Astrocyte (in vitro differentiated cells and primary cell): ENCODE measurements around the gene CHCHD6. TPM values are rescaled to one million over a fixed set of nuclear protein-coding genes. Genes with fewer than 3 reads are reported as not detected.
A peak's percentile ranks its signal among the peaks of the same experiment; 100 is the strongest.

ENCODE experiments used
- DNase-seq: peaks from one replicate; pipeline ENCODE4 v3.0.0-alpha.2; 2010; ENCODE audit warnings: low read depth
- FAIRE-seq: peaks from 2 replicates; lab custom pipeline; 2011; peaks lifted over from hg19 to GRCh38; lab: Jason Lieb, UNC
- H2AFZ ChIP-seq: 2 replicates; pipeline ENCODE4 v1.6.0; 2012; ENCODE audit warnings: low read depth, low read length, inconsistent platforms
- H3K27ac ChIP-seq: 2 replicates; pipeline ENCODE4 v1.5.1; 2011; ENCODE audit warnings: low read depth, low read length, inconsistent platforms
- H3K27me3 ChIP-seq: 2 replicates; pipeline ENCODE4 v1.6.0; 2011; ENCODE audit warnings: low read length, inconsistent platforms; ENCODE audit not compliant: insufficient read depth
- H3K36me3 ChIP-seq: 2 replicates; pipeline ENCODE4 v1.5.1; 2011; ENCODE audit warnings: low read length, inconsistent platforms; ENCODE audit not compliant: insufficient read depth
- H3K4me1 ChIP-seq: 2 replicates; pipeline ENCODE4 v1.5.1; 2011; ENCODE audit warnings: low read length, inconsistent platforms; ENCODE audit not compliant: insufficient read depth
- H3K4me2 ChIP-seq: 2 replicates; pipeline ENCODE4 v1.6.0; 2012; ENCODE audit warnings: low read length, inconsistent platforms
- H3K4me3 ChIP-seq: 2 replicates; pipeline ENCODE4 v1.5.1; 2011; ENCODE audit warnings: low read depth, mild to moderate bottlenecking, low read length, inconsistent platforms; ENCODE audit not compliant: insufficient read depth
- H3K79me2 ChIP-seq: 2 replicates; pipeline ENCODE4 v1.6.0; 2012; ENCODE audit warnings: mild to moderate bottlenecking, low read length, inconsistent platforms; ENCODE audit not compliant: insufficient read depth
- H3K9ac ChIP-seq: 2 replicates; pipeline ENCODE4 v1.6.0; 2012; ENCODE audit warnings: mild to moderate bottlenecking, low read length, inconsistent platforms
- H3K9me3 ChIP-seq: 2 replicates; pipeline ENCODE4 v1.5.1; 2012; ENCODE audit warnings: low read depth, mild to moderate bottlenecking, low read length, inconsistent platforms; ENCODE audit not compliant: insufficient read depth
- H4K20me1 ChIP-seq: 2 replicates; pipeline ENCODE4 v1.6.0; 2012; ENCODE audit warnings: low read length, inconsistent platforms; ENCODE audit not compliant: insufficient read depth
- H3K27ac Mint-ChIP-seq: one replicate; pipeline ENCODE4 v1.8.0; 2021; ENCODE audit warnings: mild to moderate bottlenecking, mixed read lengths; ENCODE audit not compliant: unreplicated experiment
- H3K27me3 Mint-ChIP-seq: one replicate; pipeline ENCODE4 v1.8.0; 2021; ENCODE audit warnings: low read depth, mixed read lengths; ENCODE audit not compliant: unreplicated experiment
- H3K36me3 Mint-ChIP-seq: one replicate; pipeline ENCODE4 v1.8.0; 2021; ENCODE audit warnings: low read depth, mixed read lengths; ENCODE audit not compliant: unreplicated experiment
- H3K4me1 Mint-ChIP-seq: one replicate; pipeline ENCODE4 v1.8.0; 2021; ENCODE audit warnings: low read depth, mixed read lengths; ENCODE audit not compliant: unreplicated experiment
- H3K4me3 Mint-ChIP-seq: one replicate; pipeline ENCODE4 v1.8.0; 2021; ENCODE audit warnings: mild to moderate bottlenecking, moderate library complexity, mixed read lengths; ENCODE audit not compliant: unreplicated experiment
- H3K9me3 Mint-ChIP-seq: one replicate; pipeline ENCODE4 v1.8.0; 2021; ENCODE audit warnings: mild to moderate bottlenecking, mixed read lengths; ENCODE audit not compliant: unreplicated experiment
- EZH2 ChIP-seq: IDR thresholded peaks from 2 replicates; pipeline ENCODE4 v1.6.1; 2012; ENCODE audit warnings: mild to moderate bottlenecking, low read length, inconsistent platforms; ENCODE audit not compliant: insufficient read depth
- total RNA-seq: library from RNA; stranded (reverse); gene quantifications from 2 replicates; pipeline ENCODE4 v1.2.1, GENCODE V29; 2021
- TF ChIP-seq, protein P1 (sequence below): IDR thresholded peaks from 2 replicates; pipeline ENCODE4 v1.5.1; 2011; ENCODE audit warnings: low read depth, mild to moderate bottlenecking, inconsistent platforms, low read length, moderate library complexity; ENCODE audit not compliant: insufficient read depth

The CHCHD6 gene
- total RNA-seq, 1 donor from 2014 or later: 21.1 TPM

DNA sequence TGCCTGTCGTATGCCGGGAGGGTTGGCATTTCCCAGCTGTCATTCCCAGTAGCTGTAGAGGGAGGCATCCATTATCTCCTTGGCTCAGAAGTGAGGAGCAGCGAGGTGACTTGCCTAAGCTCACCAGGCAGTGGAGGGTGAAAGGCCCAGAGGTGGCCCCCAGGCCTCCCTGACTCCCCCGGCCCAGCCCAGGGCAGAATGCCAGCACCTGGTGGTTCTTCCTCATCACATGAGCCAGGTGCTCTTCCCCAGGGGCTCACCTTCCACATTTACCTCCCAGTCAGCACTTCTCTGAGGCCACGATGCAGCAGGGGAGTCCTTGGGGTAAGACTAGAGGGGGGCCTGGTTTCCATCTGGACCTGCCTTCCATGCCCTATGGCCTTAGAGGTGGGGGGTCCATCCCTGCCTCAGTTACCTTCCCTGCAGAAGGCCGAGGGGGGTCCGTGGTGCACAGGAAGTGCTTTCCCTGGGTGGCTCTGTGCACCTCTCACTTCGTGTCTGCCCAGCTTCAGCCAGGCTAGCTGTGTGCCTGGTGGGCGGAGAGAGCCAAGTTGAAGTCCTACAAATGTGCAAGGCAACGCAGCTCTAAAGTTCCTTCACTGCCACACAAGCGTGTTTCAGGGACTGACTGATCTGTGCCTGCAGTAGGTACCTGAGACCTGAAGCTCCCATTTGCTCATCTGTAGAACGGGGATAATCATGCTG is 208.6 kb downstream of the CHCHD6 start:
- no peak overlapping the region for H2AFZ ChIP-seq
- no peak for TF ChIP-seq EZH2
- TF ChIP-seq, protein P1, sequence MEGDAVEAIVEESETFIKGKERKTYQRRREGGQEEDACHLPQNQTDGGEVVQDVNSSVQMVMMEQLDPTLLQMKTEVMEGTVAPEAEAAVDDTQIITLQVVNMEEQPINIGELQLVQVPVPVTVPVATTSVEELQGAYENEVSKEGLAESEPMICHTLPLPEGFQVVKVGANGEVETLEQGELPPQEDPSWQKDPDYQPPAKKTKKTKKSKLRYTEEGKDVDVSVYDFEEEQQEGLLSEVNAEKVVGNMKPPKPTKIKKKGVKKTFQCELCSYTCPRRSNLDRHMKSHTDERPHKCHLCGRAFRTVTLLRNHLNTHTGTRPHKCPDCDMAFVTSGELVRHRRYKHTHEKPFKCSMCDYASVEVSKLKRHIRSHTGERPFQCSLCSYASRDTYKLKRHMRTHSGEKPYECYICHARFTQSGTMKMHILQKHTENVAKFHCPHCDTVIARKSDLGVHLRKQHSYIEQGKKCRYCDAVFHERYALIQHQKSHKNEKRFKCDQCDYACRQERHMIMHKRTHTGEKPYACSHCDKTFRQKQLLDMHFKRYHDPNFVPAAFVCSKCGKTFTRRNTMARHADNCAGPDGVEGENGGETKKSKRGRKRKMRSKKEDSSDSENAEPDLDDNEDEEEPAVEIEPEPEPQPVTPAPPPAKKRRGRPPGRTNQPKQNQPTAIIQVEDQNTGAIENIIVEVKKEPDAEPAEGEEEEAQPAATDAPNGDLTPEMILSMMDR: no peak
- peaks cover 4% of the 10 kb centered on the region for H3K36me3 Mint-ChIP-seq
- H3K4me1 Mint-ChIP-seq: peaks cover 34% of the 10 kb centered on the region
- no peak overlapping the region for H3K9ac ChIP-seq
- H3K4me3 Mint-ChIP-seq: no peak overlapping the region
- H3K4me1 ChIP-seq: peaks cover 31% of the 10 kb centered on the region
- FAIRE-seq (no peak), DNase-seq (no peak)
- no peak overlapping the region for H3K27ac Mint-ChIP-seq
- no peaks in the 10 kb centered on the region for H3K27me3 Mint-ChIP-seq
- no peaks in the 10 kb centered on the region for H3K27me3 ChIP-seq
- no peak overlapping the region for H3K27ac ChIP-seq
- H3K79me2 ChIP-seq: no peaks in the 10 kb centered on the region
- H3K9me3 Mint-ChIP-seq: no peaks in the 10 kb centered on the region
- peak overlapping the region; percentile 46 for H3K4me2 ChIP-seq
- no peaks in the 10 kb centered on the region for H3K36me3 ChIP-seq
- H3K9me3 ChIP-seq: no peaks in the 10 kb centered on the region
- H3K4me3 ChIP-seq: no peak overlapping the region
- H4K20me1 ChIP-seq: no peaks in the 10 kb centered on the region

DNA sequence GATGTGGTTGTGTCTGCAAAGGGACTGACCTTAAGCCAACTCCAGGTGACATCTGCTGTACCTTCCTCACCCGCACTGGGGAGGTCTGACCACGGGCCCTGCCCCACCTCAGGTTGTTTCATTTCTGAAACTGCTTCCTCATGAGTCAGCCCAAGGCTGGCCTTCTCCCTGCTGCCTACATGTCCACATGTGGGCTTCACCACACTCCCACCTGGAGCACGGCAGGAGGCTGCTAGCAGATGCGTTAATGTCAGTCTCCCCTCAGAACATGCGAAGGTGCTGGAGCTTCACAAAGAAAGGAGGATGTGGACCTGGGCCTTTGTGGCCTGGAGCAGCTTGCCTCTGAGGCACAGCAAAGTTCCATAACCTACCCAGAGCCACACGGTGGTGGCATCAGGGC is 209.5 kb downstream of the CHCHD6 start:
- H3K27ac Mint-ChIP-seq: no peak overlapping the region
- no peak for DNase-seq
- H3K9ac ChIP-seq: no peak overlapping the region
- no peaks in the 10 kb centered on the region for H3K27me3 ChIP-seq
- H3K9me3 Mint-ChIP-seq: no peaks in the 10 kb centered on the region
- no peak overlapping the region for H3K27ac ChIP-seq
- H4K20me1 ChIP-seq: no peaks in the 10 kb centered on the region
- no peak overlapping the region for H3K4me3 Mint-ChIP-seq
- H3K4me2 ChIP-seq: peak overlapping the region; percentile 7
- H3K79me2 ChIP-seq: no peaks in the 10 kb centered on the region
- no peaks in the 10 kb centered on the region for H3K36me3 ChIP-seq
- H2AFZ ChIP-seq: no peak overlapping the region
- no peaks in the 10 kb centered on the region for H3K27me3 Mint-ChIP-seq
- peaks cover 32% of the 10 kb centered on the region for H3K4me1 Mint-ChIP-seq
- TF ChIP-seq, protein P1: no peak
- no peak for TF ChIP-seq EZH2
- peaks cover 4% of the 10 kb centered on the region for H3K36me3 Mint-ChIP-seq
- FAIRE-seq: no peak
- peaks cover 31% of the 10 kb centered on the region for H3K4me1 ChIP-seq
- no peak overlapping the region for H3K4me3 ChIP-seq
- no peaks in the 10 kb centered on the region for H3K9me3 ChIP-seq

DNA sequence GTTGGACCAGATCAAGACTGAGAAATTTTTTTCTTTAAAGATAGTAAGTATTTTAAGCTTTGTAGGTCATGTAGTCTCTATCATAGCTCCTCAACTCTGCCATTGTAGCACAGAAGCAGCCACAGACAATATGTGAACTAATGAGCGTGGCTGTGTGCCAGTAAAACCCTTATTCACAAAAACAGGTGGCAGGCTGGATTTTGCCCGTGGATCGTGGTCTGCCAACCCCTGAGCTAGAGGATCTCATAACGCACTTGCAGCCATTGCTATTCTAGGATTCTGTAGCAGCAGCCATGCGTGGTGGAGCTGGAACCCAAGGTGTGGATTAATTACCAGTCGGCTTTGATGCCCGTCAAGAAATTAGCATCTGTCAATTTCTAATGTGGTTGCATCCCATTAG is 210.2 kb downstream of the CHCHD6 start:
- no peaks in the 10 kb centered on the region for H3K79me2 ChIP-seq
- H3K27ac Mint-ChIP-seq: no peak overlapping the region
- no peaks in the 10 kb centered on the region for H3K27me3 Mint-ChIP-seq
- H3K4me1 ChIP-seq: peaks cover 26% of the 10 kb centered on the region
- H3K9ac ChIP-seq: no peak overlapping the region
- H3K4me3 Mint-ChIP-seq: no peak overlapping the region
- H4K20me1 ChIP-seq: no peaks in the 10 kb centered on the region
- H3K9me3 Mint-ChIP-seq: no peaks in the 10 kb centered on the region
- DNase-seq: no peak
- H3K36me3 Mint-ChIP-seq: peaks cover 4% of the 10 kb centered on the region
- H3K36me3 ChIP-seq: no peaks in the 10 kb centered on the region
- no peak overlapping the region for H3K4me3 ChIP-seq
- no peaks in the 10 kb centered on the region for H3K9me3 ChIP-seq
- peaks cover 25% of the 10 kb centered on the region for H3K4me1 Mint-ChIP-seq
- no peak overlapping the region for H3K4me2 ChIP-seq
- FAIRE-seq: no peak
- H2AFZ ChIP-seq: no peak overlapping the region
- no peaks in the 10 kb centered on the region for H3K27me3 ChIP-seq
- TF ChIP-seq EZH2: no peak
- TF ChIP-seq, protein P1: no peak
- H3K27ac ChIP-seq: no peak overlapping the region
